ENCODE data around the gene LRSAM1. TPM values are rescaled to one million over a fixed set of nuclear protein-coding genes. Genes with fewer than 3 reads are reported as not detected.

LRSAM1 gene
- polyA plus RNA-seq, 1 experiment = 3.4 TPM

DNA sequence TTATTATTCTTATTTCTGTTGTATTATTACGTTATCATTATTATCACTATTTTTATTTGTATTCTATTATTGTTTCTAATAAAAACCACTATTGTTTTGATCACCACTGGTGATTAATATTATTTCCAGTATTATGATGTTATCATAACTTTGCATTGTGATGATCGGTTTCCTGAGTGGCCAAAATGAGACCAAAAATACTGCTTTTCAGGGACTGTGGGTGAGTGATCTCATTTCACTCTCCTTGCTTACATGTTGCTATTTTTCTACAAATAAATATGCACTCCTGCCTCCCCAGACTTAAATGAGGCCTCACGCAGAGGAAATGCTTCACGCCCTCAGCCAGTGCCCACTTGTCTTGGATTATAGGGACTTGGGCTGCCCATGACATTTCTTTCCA lies 78.4 kb downstream of the LRSAM1 start:
- H3K27ac ChIP-seq (ENCODE audit: low read depth, low read length) = peak overlapping the region; percentile 2
- ChIA-PET POLR2A (interaction anchor here (0.6 kb wide), 1 partner anchor 40 kb away, joined by 8 read pairs; no protein-coding TSS in a partner anchor), CTCF (no interaction called here)

DNA sequence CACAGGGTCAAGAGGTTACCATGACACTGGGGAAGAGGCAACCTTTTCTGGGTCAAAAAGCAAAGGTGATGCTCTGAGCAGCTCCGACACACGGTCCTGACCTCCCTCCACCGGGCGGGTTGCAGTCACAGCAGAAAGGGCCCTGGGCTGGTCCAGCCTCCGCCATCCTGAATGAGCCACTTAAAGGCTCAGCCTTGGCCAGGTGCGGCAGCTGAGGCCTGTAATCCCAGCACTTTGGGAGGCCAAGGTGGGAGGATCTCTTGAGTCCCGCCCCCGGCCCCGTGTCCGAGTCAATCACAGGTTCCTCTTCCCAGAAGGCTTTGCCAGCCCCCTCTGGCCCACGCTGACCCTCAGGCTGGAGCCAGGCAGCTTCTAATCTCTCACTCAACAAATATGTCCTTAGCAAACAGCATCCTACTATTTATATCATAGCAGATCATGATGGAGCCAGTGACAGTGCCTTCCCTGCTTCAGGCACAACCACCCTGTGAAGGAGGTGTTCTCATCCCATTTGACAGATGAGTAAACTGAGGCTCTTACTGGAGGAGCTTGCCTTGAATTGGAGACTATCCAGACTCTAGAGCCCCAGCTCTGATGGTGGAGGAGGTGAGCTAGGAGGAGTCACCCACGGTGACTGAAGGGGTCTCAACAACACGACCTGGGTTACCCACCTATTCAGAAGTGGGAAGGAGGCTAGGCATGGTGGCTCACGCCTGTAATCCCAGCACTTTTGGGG lies 79.1 kb downstream of the LRSAM1 start:
- TF ChIP-seq, protein P1, sequence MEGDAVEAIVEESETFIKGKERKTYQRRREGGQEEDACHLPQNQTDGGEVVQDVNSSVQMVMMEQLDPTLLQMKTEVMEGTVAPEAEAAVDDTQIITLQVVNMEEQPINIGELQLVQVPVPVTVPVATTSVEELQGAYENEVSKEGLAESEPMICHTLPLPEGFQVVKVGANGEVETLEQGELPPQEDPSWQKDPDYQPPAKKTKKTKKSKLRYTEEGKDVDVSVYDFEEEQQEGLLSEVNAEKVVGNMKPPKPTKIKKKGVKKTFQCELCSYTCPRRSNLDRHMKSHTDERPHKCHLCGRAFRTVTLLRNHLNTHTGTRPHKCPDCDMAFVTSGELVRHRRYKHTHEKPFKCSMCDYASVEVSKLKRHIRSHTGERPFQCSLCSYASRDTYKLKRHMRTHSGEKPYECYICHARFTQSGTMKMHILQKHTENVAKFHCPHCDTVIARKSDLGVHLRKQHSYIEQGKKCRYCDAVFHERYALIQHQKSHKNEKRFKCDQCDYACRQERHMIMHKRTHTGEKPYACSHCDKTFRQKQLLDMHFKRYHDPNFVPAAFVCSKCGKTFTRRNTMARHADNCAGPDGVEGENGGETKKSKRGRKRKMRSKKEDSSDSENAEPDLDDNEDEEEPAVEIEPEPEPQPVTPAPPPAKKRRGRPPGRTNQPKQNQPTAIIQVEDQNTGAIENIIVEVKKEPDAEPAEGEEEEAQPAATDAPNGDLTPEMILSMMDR (IDR thresholded peaks at IDR 0.05; ENCODE audit: low read depth, low read length) = no peak
- ChIA-PET CTCF (interaction anchor here (1.5 kb wide), 1 partner anchor 60 kb away, joined by 5 read pairs; no protein-coding TSS in a partner anchor), POLR2A (interaction anchor here (0.6 kb wide), 3 partner anchors 11 to 62 kb away, joined by 3 to 8 read pairs (median 4); no protein-coding TSS in a partner anchor)
- no peak for DNase-seq (ENCODE audit: low read depth, low spot score)
- no peak overlapping the region for H3K4me3 ChIP-seq (ENCODE audit: low read depth, low read length)
- peak overlapping the region; percentile 11 for H3K27ac ChIP-seq (ENCODE audit: low read depth, low read length)
- peaks cover 23% of the 10 kb centered on the region for H3K9me3 ChIP-seq (ENCODE audit: control insufficient read depth, insufficient read depth, low read length)
- H3K27me3 ChIP-seq (ENCODE audit: control insufficient read depth, insufficient read depth, low read length) = no peaks in the 10 kb centered on the region

More for the DNA sequence above, 78.4 kb downstream of the LRSAM1 start:
- TF ChIP-seq, protein P1 (IDR thresholded peaks at IDR 0.05; ENCODE audit: low read depth, low read length) = no peak
- no peak overlapping the region for H3K4me3 ChIP-seq (ENCODE audit: low read depth, low read length)
- H3K27me3 ChIP-seq (ENCODE audit: control insufficient read depth, insufficient read depth, low read length) = no peaks in the 10 kb centered on the region
- H3K9me3 ChIP-seq (ENCODE audit: control insufficient read depth, insufficient read depth, low read length) = peaks cover 24% of the 10 kb centered on the region
- DNase-seq (ENCODE audit: low read depth, low spot score) = no peak

DNA sequence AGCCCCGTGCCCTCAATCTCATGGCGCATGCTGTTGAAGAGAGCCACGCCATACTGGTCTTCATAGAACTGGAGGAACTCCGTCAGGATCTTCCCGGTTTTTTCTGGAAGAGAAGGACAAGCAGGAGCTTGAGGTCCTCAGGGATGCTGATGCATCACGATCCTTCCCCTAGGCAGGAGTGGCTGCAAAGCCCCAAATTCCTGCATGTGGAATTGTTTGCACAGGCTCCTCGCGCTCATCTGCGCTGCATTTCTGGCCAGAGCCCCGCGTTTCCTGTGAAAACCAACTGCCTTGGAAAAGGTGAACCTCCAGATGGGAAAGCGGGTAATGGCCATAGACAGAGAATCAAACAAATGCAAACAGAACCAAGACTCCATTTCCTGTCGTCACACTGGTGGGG lies 80.4 kb downstream of the LRSAM1 start:
- CTCF ChIA-PET = interaction anchor here (1.0 to 1.5 kb wide), 2 partner anchors 9 to 59 kb away, joined by 3 to 5 read pairs; no protein-coding TSS in a partner anchor
- POLR2A ChIA-PET = no interaction called here
- DNase-seq (ENCODE audit: low read depth, low spot score) = no peak
- Histone ChIP-seq H3K4me3 (ENCODE audit: low read depth, low read length) (no peak overlapping the region), H3K9me3 (ENCODE audit: control insufficient read depth, insufficient read depth, low read length) (peaks cover 11% of the 10 kb centered on the region; the same call in 1 of the 2 replicates), H3K27me3 (ENCODE audit: control insufficient read depth, insufficient read depth, low read length) (no peaks in the 10 kb centered on the region), H3K27ac (ENCODE audit: low read depth, low read length) (no peak overlapping the region)
- TF ChIP-seq, protein P1 (IDR thresholded peaks at IDR 0.05; ENCODE audit: low read depth, low read length) = no peak

DNA sequence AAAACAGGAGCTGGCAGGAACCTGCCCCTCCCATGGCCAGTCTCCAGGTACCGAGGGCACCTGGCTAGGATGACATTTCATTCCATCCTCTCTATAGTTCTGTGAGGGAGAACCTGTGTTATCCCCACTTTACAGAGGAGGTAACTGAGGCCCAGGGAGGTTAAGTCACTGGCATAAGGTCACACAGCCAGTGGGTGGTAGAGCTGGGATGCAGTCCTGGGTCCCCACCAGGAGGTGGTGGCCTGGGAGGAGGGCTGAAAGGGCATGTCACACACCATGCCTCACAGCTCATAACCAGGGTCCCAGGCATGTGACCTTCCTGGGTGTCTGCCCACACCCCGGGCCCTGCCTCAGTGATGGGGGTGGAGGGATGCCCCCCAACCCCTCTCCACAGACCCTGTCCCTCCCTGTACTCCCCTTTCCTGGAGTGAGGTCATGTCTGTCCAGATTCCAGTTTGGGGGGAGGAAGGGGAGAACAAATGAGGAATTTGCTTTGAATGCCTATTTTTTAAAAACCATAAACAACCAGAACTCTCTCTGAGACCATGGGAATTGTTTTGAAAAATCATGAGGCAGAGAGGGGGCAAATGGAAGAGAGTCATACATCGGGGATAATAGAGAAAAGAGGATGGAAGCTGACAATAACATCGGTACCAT lies 83.1 kb downstream of the LRSAM1 start:
- Histone ChIP-seq H3K9me3 (ENCODE audit: control insufficient read depth, insufficient read depth, low read length) (peaks cover 2% of the 10 kb centered on the region; the same call in 1 of the 2 replicates), H3K27ac (ENCODE audit: low read depth, low read length) (peak overlapping the region; percentile 65), H3K4me3 (ENCODE audit: low read depth, low read length) (no peak overlapping the region), H3K27me3 (ENCODE audit: control insufficient read depth, insufficient read depth, low read length) (no peaks in the 10 kb centered on the region)
- no peak for DNase-seq (ENCODE audit: low read depth, low spot score)
- TF ChIP-seq, protein P1 (IDR thresholded peaks at IDR 0.05; ENCODE audit: low read depth, low read length) = no peak
- ChIA-PET POLR2A (interaction anchor here (0.6 kb wide), 1 partner anchor 27 kb away, joined by 3 read pairs; no protein-coding TSS in a partner anchor), CTCF (interaction anchor here (3.0 kb wide), 1 partner anchor 8 kb away, joined by 12 read pairs; no protein-coding TSS in a partner anchor)

Measured in AG04450 (cell line).